ENCODE data around the gene CLOCK.

The CLOCK gene

DNA sequence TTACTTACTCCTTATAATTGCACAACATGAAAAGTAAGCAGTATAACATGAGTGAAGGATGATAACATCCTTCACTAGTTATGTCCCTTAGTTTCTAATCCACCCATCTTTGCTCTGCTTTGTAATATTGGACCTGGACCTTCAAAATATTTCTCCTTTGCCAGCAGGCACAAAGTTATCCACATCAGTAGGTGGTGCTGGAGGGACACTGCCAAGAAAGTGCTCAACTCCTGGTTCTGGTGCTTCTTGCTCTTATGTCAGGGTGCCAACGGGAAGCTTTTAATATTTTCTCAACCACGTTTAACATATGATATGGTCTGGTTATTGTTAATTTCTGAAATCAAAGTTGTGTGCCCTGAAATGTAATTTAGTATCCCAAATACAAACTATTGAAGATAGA lies 101.9 kb downstream of the CLOCK start:
- no peaks in the 10 kb centered on the region for H3K9me3 ChIP-seq (ENCODE audit: control insufficient read depth, insufficient read depth, low read length)
- no peaks in the 10 kb centered on the region for H3K9me2 ChIP-seq (replicated peaks; ENCODE audit: control insufficient read depth, low read length)
- H3K4me2 ChIP-seq (ENCODE audit: low read length): no peak overlapping the region
- H4K20me1 ChIP-seq (ENCODE audit: control insufficient read depth, insufficient read depth, low read depth, low read length): no peaks in the 10 kb centered on the region
- TF ChIP-seq, protein P1, sequence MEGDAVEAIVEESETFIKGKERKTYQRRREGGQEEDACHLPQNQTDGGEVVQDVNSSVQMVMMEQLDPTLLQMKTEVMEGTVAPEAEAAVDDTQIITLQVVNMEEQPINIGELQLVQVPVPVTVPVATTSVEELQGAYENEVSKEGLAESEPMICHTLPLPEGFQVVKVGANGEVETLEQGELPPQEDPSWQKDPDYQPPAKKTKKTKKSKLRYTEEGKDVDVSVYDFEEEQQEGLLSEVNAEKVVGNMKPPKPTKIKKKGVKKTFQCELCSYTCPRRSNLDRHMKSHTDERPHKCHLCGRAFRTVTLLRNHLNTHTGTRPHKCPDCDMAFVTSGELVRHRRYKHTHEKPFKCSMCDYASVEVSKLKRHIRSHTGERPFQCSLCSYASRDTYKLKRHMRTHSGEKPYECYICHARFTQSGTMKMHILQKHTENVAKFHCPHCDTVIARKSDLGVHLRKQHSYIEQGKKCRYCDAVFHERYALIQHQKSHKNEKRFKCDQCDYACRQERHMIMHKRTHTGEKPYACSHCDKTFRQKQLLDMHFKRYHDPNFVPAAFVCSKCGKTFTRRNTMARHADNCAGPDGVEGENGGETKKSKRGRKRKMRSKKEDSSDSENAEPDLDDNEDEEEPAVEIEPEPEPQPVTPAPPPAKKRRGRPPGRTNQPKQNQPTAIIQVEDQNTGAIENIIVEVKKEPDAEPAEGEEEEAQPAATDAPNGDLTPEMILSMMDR (IDR thresholded peaks at IDR 0.05; ENCODE audit: low read depth, low read length, poor library complexity, severe bottlenecking): no peak
- TF ChIP-seq EZH2phosphoT487 (IDR thresholded peaks at IDR 0.05; ENCODE audit: borderline replicate concordance, low read length): no peak
- H3F3A ChIP-seq (ENCODE audit: control insufficient read depth, insufficient read depth): no peaks in the 10 kb centered on the region
- no peak overlapping the region for H3K27ac ChIP-seq (ENCODE audit: low read depth, low read length)
- no peaks in the 10 kb centered on the region for H3K27me3 ChIP-seq (ENCODE audit: control insufficient read depth, low read length)
- peaks cover 28% of the 10 kb centered on the region for H3K36me3 ChIP-seq (ENCODE audit: control insufficient read depth, low read length)
- H3K4me3 ChIP-seq (ENCODE audit: low read length): no peak overlapping the region
- H3K79me2 ChIP-seq (ENCODE audit: control insufficient read depth, low read length): no peaks in the 10 kb centered on the region
- H3K4me1 ChIP-seq (ENCODE audit: control insufficient read depth, low read length): no peaks in the 10 kb centered on the region

DNA sequence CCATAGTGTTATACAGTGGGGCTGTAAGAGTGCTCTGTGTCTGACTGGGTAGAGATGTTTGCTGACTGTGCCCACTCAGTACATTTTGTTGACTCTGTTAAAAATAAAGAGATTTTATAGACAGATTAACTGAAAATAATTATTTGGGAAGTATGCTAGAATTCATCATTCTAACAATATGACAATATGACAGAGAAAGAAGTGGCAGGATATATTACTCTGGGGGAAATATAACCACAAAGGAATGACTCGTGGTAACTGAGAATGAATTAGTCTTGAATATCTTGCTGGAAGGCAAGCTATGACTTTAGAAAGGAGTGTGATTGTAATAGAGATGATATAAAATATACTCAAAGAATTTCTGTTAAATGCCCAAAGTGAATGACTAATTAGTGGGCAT lies 104.2 kb downstream of the CLOCK start:
- no peaks in the 10 kb centered on the region for H3K9me3 ChIP-seq (ENCODE audit: control insufficient read depth, insufficient read depth, low read length)
- H3K4me1 ChIP-seq (ENCODE audit: control insufficient read depth, low read length): no peaks in the 10 kb centered on the region
- no peak overlapping the region for H3K27ac ChIP-seq (ENCODE audit: low read depth, low read length)
- H3K36me3 ChIP-seq (ENCODE audit: control insufficient read depth, low read length): peaks cover 10% of the 10 kb centered on the region
- H3F3A ChIP-seq (ENCODE audit: control insufficient read depth, insufficient read depth): no peaks in the 10 kb centered on the region
- no peaks in the 10 kb centered on the region for H3K9me2 ChIP-seq (replicated peaks; ENCODE audit: control insufficient read depth, low read length)
- no peak overlapping the region for H3K4me2 ChIP-seq (ENCODE audit: low read length)
- no peaks in the 10 kb centered on the region for H4K20me1 ChIP-seq (ENCODE audit: control insufficient read depth, insufficient read depth, low read depth, low read length)
- TF ChIP-seq, protein P1 (IDR thresholded peaks at IDR 0.05; ENCODE audit: low read depth, low read length, poor library complexity, severe bottlenecking): no peak
- no peak for TF ChIP-seq EZH2phosphoT487 (IDR thresholded peaks at IDR 0.05; ENCODE audit: borderline replicate concordance, low read length)
- no peaks in the 10 kb centered on the region for H3K27me3 ChIP-seq (ENCODE audit: control insufficient read depth, low read length)
- H3K4me3 ChIP-seq (ENCODE audit: low read length): no peak overlapping the region
- H3K79me2 ChIP-seq (ENCODE audit: control insufficient read depth, low read length): no peaks in the 10 kb centered on the region

DNA sequence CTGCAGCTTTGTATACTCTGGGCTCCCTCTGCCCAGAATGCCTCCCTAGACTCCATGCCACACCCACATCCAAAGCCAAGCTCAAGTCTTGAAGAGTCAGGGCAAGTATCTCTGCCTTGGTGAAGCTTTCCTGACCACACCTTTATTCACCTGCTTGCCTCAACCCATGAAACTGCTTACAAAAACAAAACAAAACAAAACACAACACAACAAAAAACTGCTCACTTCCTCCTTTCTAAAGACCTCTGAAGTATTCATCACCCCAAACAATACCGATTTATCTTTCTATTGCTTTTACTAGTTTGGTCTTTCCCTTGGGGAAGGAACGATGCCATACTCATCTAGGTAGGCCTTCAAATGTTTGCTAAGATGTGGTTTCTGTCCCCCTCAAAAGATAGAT lies 105.9 kb downstream of the CLOCK start:
- Histone ChIP-seq H3K4me3 (ENCODE audit: low read length) (no peak overlapping the region), H3F3A (ENCODE audit: control insufficient read depth, insufficient read depth) (no peaks in the 10 kb centered on the region; the same call in 1 of the 2 replicates), H3K36me3 (ENCODE audit: control insufficient read depth, low read length) (peaks cover 13% of the 10 kb centered on the region)

More for the DNA sequence above, 105.9 kb downstream of the CLOCK start:
- no peaks in the 10 kb centered on the region for H3K9me3 ChIP-seq (ENCODE audit: control insufficient read depth, insufficient read depth, low read length)
- no peaks in the 10 kb centered on the region for H4K20me1 ChIP-seq (ENCODE audit: control insufficient read depth, insufficient read depth, low read depth, low read length)
- H3K27ac ChIP-seq (ENCODE audit: low read depth, low read length): no peak overlapping the region
- H3K4me1 ChIP-seq (ENCODE audit: control insufficient read depth, low read length): no peaks in the 10 kb centered on the region
- no peaks in the 10 kb centered on the region for H3K79me2 ChIP-seq (ENCODE audit: control insufficient read depth, low read length)
- no peaks in the 10 kb centered on the region for H3K27me3 ChIP-seq (ENCODE audit: control insufficient read depth, low read length)
- TF ChIP-seq, protein P1 (IDR thresholded peaks at IDR 0.05; ENCODE audit: low read depth, low read length, poor library complexity, severe bottlenecking): no peak
- TF ChIP-seq EZH2phosphoT487 (IDR thresholded peaks at IDR 0.05; ENCODE audit: borderline replicate concordance, low read length): no peak
- H3K9me2 ChIP-seq (replicated peaks; ENCODE audit: control insufficient read depth, low read length): no peaks in the 10 kb centered on the region
- no peak overlapping the region for H3K4me2 ChIP-seq (ENCODE audit: low read length)

All from DOHH2 (cell line).